MM.1S (cell line): Measurements from ENCODE around the gene TP63.

Experiments
- CTCF ChIP-seq: fragments of 300-600 bp; sonication (generic); IDR thresholded peaks from 2 replicates; pipeline ENCODE4 v1.5.1; 2016; ENCODE audit warnings: antibody characterized with exemption, low read length, mixed read lengths
- EZH2 ChIP-seq: fragments of 300-600 bp; sonication (generic); optimal IDR thresholded peaks from 2 replicates; pipeline ENCODE3; 2017; ENCODE audit warnings: low read depth, mild to moderate bottlenecking, antibody characterized with exemption, low read length, mixed read lengths

- TF ChIP-seq CTCF, result no peak
- no peak for TF ChIP-seq EZH2
Measured at GRCh38 chr3:189727158-189727557, 96.0 kb downstream of the TP63 start.
